GM12878 (cell line): Measurements from ENCODE around the gene PIGQ. TPM values are rescaled to one million over a fixed set of nuclear protein-coding genes. Genes with fewer than 3 reads are reported as not detected.

ENCODE experiments used
- BACH1 ChIP-seq: fragments of 450-650 bp; IDR thresholded peaks from 2 replicates; pipeline ENCODE4 v1.6.1; 2017; ENCODE audit warnings: mild to moderate bottlenecking, borderline replicate concordance
- CEBPZ ChIP-seq: fragments of 150-350 bp; IDR thresholded peaks from 2 replicates; pipeline ENCODE4 v1.6.1; 2016; ENCODE audit warnings: low read depth, low read length
- IKZF1 ChIP-seq: fragments of 450-650 bp; conservative IDR thresholded peaks from 2 replicates; pipeline ENCODE4 v1.6.1; 2017; ENCODE audit warnings: antibody characterized with exemption, mild to moderate bottlenecking
- MLLT1 ChIP-seq: fragments of 450-650 bp; IDR thresholded peaks from 2 replicates; pipeline ENCODE4 v1.6.1; 2016; ENCODE audit warnings: mild to moderate bottlenecking
- NR2F1 ChIP-seq: fragments of 450-650 bp; conservative IDR thresholded peaks from 2 replicates; pipeline ENCODE4 v1.6.1; 2017; ENCODE audit warnings: mild to moderate bottlenecking
- PBX3 ChIP-seq: IDR thresholded peaks from 2 replicates; pipeline ENCODE4 v1.6.1; 2011; ENCODE audit warnings: mild to moderate bottlenecking, low read depth, low read length, moderate library complexity; ENCODE audit not compliant: insufficient replicate concordance
- RB1 ChIP-seq: fragments of 450-650 bp; formaldehyde crosslinking; IDR thresholded peaks from 2 replicates; pipeline ENCODE4 v1.6.1; 2017; ENCODE audit warnings: mild to moderate bottlenecking, borderline replicate concordance
- RELA ChIP-seq: fragments of 450-650 bp; IDR thresholded peaks from 2 replicates; pipeline ENCODE4 v1.8.0; 2014; ENCODE audit warnings: borderline replicate concordance; ENCODE audit not compliant: partially characterized antibody
- RELB ChIP-seq: fragments of 450-650 bp; IDR thresholded peaks from 2 replicates; pipeline ENCODE4 v1.6.1; 2017; ENCODE audit warnings: low read depth, mild to moderate bottlenecking, moderate library complexity
- SREBF2 ChIP-seq: IDR thresholded peaks from 2 replicates; pipeline ENCODE4 v1.6.1; 2012; ENCODE audit warnings: mild to moderate bottlenecking, low read length
- TCF3 ChIP-seq: IDR thresholded peaks from 2 replicates; pipeline ENCODE4 v1.6.1; 2012; ENCODE audit warnings: low read depth, mild to moderate bottlenecking, low read length, borderline replicate concordance; ENCODE audit not compliant: insufficient read depth
- ZNF687 ChIP-seq: fragments of 450-650 bp; IDR thresholded peaks from 2 replicates; pipeline ENCODE4 v1.6.1; 2017; ENCODE audit warnings: mild to moderate bottlenecking, moderate library complexity
- polyA plus RNA-seq, 11 experiments: library from polyadenylated mRNA; depleted of rRNA in 4 of 11; unstranded in 6 of 11; stranded (reverse) in 5 of 11; fragments of >200 nt; fragmentation: Nextera tagmentation in 4 of 11; fragmentation: Illumina TruSeq in 1 of 11; extraction: Ambion mirVana in 4 of 11; extraction: Trizol in 1 of 11; gene quantifications; 1 replicate in 1 of 11; 2 replicates in 10 of 11; pipeline versions ENCODE4 v1.2.1 to v1.2.3, GENCODE V29; 2011 to 2016; ENCODE audit warnings: inconsistent platforms in 2 of 11, missing spikeins in 2 of 11, low read depth in 1 of 11
- total RNA-seq, 4 experiments: library from RNA; depleted of rRNA in 3 of 4; stranded (reverse); fragments of >200 nt in 3 of 4; fragmentation: Illumina TruSeq in 1 of 4; extraction: Trizol in 1 of 4; gene quantifications; 2 replicates each; pipeline versions ENCODE4 v1.2.1 to v1.2.3, GENCODE V29; 2013 to 2021

Gene PIGQ
- total and polyA plus RNA-seq, 10 of the 15 experiments (the other 5 are each of a cell fraction or from before 2014, with no cell fraction given): 1.8 to 31.3 (median 17.5) TPM; not detected in 1

- peak; percentile 94 for TF ChIP-seq BACH1
- 0 out of 2 replicates have a peak, but pooled peaks have one; percentile 6 for TF ChIP-seq TCF3
- peak; percentile 72 for TF ChIP-seq ZNF687
- TF ChIP-seq PBX3: peak; percentile 93
- peak; percentile 11 for TF ChIP-seq RELA
- TF ChIP-seq MLLT1: 0 out of 2 replicates have a peak, but pooled peaks have one; percentile 10
- no peak for TF ChIP-seq RELB
- TF ChIP-seq CEBPZ: peak; percentile 85
- peak; percentile 90 for TF ChIP-seq IKZF1
- TF ChIP-seq NR2F1: peak; percentile 87
- no peak for TF ChIP-seq SREBF2
- TF ChIP-seq RB1: peak; percentile 43; the same call in 1 of the 2 replicates
These were observed 19.3 kb downstream of the PIGQ start (continued) for GRCh38 chr16:588889-589657.
